GM23338 (cell line): ENCODE data around the gene AFAP1L2. TPM values are rescaled to one million over a fixed set of nuclear protein-coding genes. Genes with fewer than 3 reads are reported as not detected.

ENCODE experiments used
- ATAC-seq: fragments of 200-7000 bp; cut with Tn5 transposase; 3 replicates; pipeline ENCODE4 v1.9.1; 2020
- DNase-seq: peaks from one replicate; pipeline ENCODE4 v3.0.0-alpha.2; 2015; ENCODE audit warnings: low spot score
- H2AFZ ChIP-seq: fragments of 200-600 bp; sonication (generic); 2 replicates; pipeline ENCODE4 v1.8.0; 2016; ENCODE audit warnings: antibody characterized with exemption, mild to moderate bottlenecking, moderate library complexity
- H3F3A ChIP-seq: fragments of 200-600 bp; sonication (generic); replicated peaks from 2 replicates; pipeline ENCODE4 v1.8.0; 2017; ENCODE audit warnings: antibody characterized with exemption, mixed run types, low read depth
- H3K27ac ChIP-seq: fragments of 200-600 bp; sonication (generic); 2 replicates; pipeline ENCODE4 v1.6.1; 2016; ENCODE audit warnings: low read depth
- H3K27me3 ChIP-seq: fragments of 200-600 bp; sonication (generic); 2 replicates; pipeline ENCODE4 v1.8.0; 2016; ENCODE audit warnings: mild to moderate bottlenecking, mixed run types, moderate library complexity; ENCODE audit not compliant: insufficient read depth
- H3K36me3 ChIP-seq: fragments of 200-600 bp; sonication (generic); 2 replicates; pipeline ENCODE4 v1.8.0; 2016; ENCODE audit warnings: mild to moderate bottlenecking; ENCODE audit not compliant: insufficient read depth
- H3K4me1 ChIP-seq: fragments of 200-600 bp; sonication (generic); 2 replicates; pipeline ENCODE4 v1.8.0; 2016; ENCODE audit warnings: mild to moderate bottlenecking, moderate library complexity; ENCODE audit not compliant: insufficient read depth
- H3K4me2 ChIP-seq: fragments of 200-600 bp; sonication (generic); 2 replicates; pipeline ENCODE4 v1.7.1; 2017; ENCODE audit warnings: mixed run types
- H3K4me3 ChIP-seq: fragments of 200-600 bp; sonication (generic); 2 replicates; pipeline ENCODE4 v1.6.1; 2016; ENCODE audit warnings: mixed run types
- H3K79me2 ChIP-seq: fragments of 200-600 bp; sonication (generic); replicated peaks from 2 replicates; pipeline ENCODE4 v1.8.0; 2017; ENCODE audit warnings: mild to moderate bottlenecking; ENCODE audit not compliant: insufficient read depth
- H3K9me2 ChIP-seq: fragments of 200-600 bp; sonication (generic); 2 replicates; pipeline ENCODE4 v1.8.0; 2017; ENCODE audit not compliant: insufficient read depth
- H4K20me1 ChIP-seq: fragments of 200-600 bp; sonication (generic); replicated peaks from 2 replicates; pipeline ENCODE4 v1.8.0; 2017; ENCODE audit warnings: mild to moderate bottlenecking; ENCODE audit not compliant: insufficient read depth
- H3K27ac Mint-ChIP-seq: 2 replicates; pipeline ENCODE4 v1.8.0; 2020; ENCODE audit warnings: inconsistent platforms, mild to moderate bottlenecking, moderate library complexity, mixed read lengths
- H3K27me3 Mint-ChIP-seq: 3 replicates; pipeline ENCODE4 v1.8.0; 2022; ENCODE audit warnings: low read depth, mild to moderate bottlenecking, moderate library complexity, mixed read lengths, inconsistent platforms; ENCODE audit not compliant: insufficient read depth, poor library complexity
- H3K36me3 Mint-ChIP-seq: 3 replicates; pipeline ENCODE4 v1.8.0; 2021; ENCODE audit warnings: low read depth, mild to moderate bottlenecking, inconsistent platforms, moderate library complexity, mixed read lengths
- H3K4me1 Mint-ChIP-seq: 3 replicates; pipeline ENCODE4 v1.8.0; 2020; ENCODE audit warnings: mild to moderate bottlenecking, inconsistent platforms, mixed read lengths
- H3K4me3 Mint-ChIP-seq: 3 replicates; pipeline ENCODE4 v1.8.0; 2021; ENCODE audit warnings: moderate library complexity, mild to moderate bottlenecking, inconsistent platforms, mixed read lengths
- H3K9me3 Mint-ChIP-seq: 3 replicates; pipeline ENCODE4 v1.8.0; 2020; ENCODE audit warnings: moderate library complexity, mild to moderate bottlenecking, inconsistent platforms, mixed read lengths
- CREB1 ChIP-seq: fragments of 250-450 bp; sonication (Bioruptor Pico); IDR thresholded peaks from 2 replicates; pipeline ENCODE4 v1.5.0; 2020; ENCODE audit warnings: low read depth, mild to moderate bottlenecking, moderate library complexity
- CTCF ChIP-seq, 2 experiments: fragments of 200-600 bp in 1 of 2; sonication (generic) in 1 of 2; conservative IDR thresholded peaks; 2 replicates each; pipeline versions ENCODE4 v1.5.1 to v1.6.1; 2016 to 2017; ENCODE audit warnings: antibody characterized with exemption in 2 of 2, low read depth in 2 of 2, mild to moderate bottlenecking in 2 of 2, moderate library complexity in 1 of 2
- EZH2 ChIP-seq: fragments of 200-600 bp; sonication (generic); IDR thresholded peaks from one replicate; pipeline ENCODE4 v1.8.0; 2017; ENCODE audit warnings: antibody characterized with exemption, mild to moderate bottlenecking, low read depth; ENCODE audit not compliant: unreplicated experiment
- EZH2phosphoT487 ChIP-seq: fragments of 200-600 bp; sonication (generic); IDR thresholded peaks from one replicate; pipeline ENCODE4 v1.8.1; 2018; ENCODE audit warnings: antibody characterized with exemption; ENCODE audit not compliant: unreplicated experiment
- JUNB ChIP-seq: IDR thresholded peaks from one replicate; pipeline ENCODE4 v1.6.1; 2016; ENCODE audit warnings: antibody characterized with exemption; ENCODE audit not compliant: unreplicated experiment
- NANOG ChIP-seq: IDR thresholded peaks from 2 replicates; pipeline ENCODE4 v1.6.1; 2016; ENCODE audit warnings: antibody characterized with exemption, borderline replicate concordance
- POLR2AphosphoS5 ChIP-seq: IDR thresholded peaks from 2 replicates; pipeline ENCODE4 v1.6.1; 2016; ENCODE audit warnings: antibody characterized with exemption, low read depth
- STAT1 ChIP-seq: IDR thresholded peaks from one replicate; pipeline ENCODE4 v1.6.1; 2016; ENCODE audit warnings: antibody characterized with exemption; ENCODE audit not compliant: unreplicated experiment
- ZNF114 ChIP-seq: fragments of 250-450 bp; sonication (Bioruptor Pico); IDR thresholded peaks from 2 replicates; pipeline ENCODE4 v1.5.0; 2020; ENCODE audit warnings: mild to moderate bottlenecking, moderate library complexity
- ZNF331 ChIP-seq: fragments of 250-450 bp; sonication (Bioruptor Pico); IDR thresholded peaks from 2 replicates; pipeline ENCODE4 v1.5.0; 2020; ENCODE audit warnings: low read depth, mild to moderate bottlenecking, moderate library complexity
- polyA plus RNA-seq: library from polyadenylated mRNA; unstranded; fragments of >200 nt; fragmentation: Nextera tagmentation; extraction: Ambion mirVana; gene quantifications from 2 replicates; pipeline ENCODE4 v1.2.1, GENCODE V29; 2016
- total RNA-seq: library from RNA; depleted of rRNA; stranded (reverse); fragments of >200 nt; shearing (Covaris generic); gene quantifications from 2 replicates; pipeline ENCODE4 v1.2.3, GENCODE V29; 2014
- TF ChIP-seq, protein P1 (sequence below): IDR thresholded peaks from 2 replicates; pipeline ENCODE4 v1.6.1; 2016; ENCODE audit warnings: antibody characterized with exemption
- TF ChIP-seq, protein P2 (sequence below): fragments of 250-450 bp; sonication (Bioruptor Pico); IDR thresholded peaks from 2 replicates; pipeline ENCODE4 v1.5.0; 2020; ENCODE audit warnings: mild to moderate bottlenecking, moderate library complexity

The AFAP1L2 gene
- total and polyA plus RNA-seq, 2 experiments from 2014 or later: 2.3 to 6.5 TPM

GRCh38 chr10:114289096-114289436 is 115.2 kb downstream of the AFAP1L2 start:
- DNase-seq (no peak), ATAC-seq (no peak)
- H3K9me2 ChIP-seq: no peaks in the 10 kb centered on the region
- H3K27ac ChIP-seq: no peak overlapping the region
- Mint-ChIP-seq H3K27me3 (peaks cover 4% of the 10 kb centered on the region), H3K4me1 (no peaks in the 10 kb centered on the region), H3K27ac (no peak overlapping the region), H3K9me3 (no peaks in the 10 kb centered on the region), H3K36me3 (no peaks in the 10 kb centered on the region), H3K4me3 (no peak overlapping the region)
- no peak overlapping the region for H2AFZ ChIP-seq
- no peak overlapping the region for H3K4me3 ChIP-seq
- no peaks in the 10 kb centered on the region for H3K4me1 ChIP-seq
- no peaks in the 10 kb centered on the region for H3K27me3 ChIP-seq
- no peaks in the 10 kb centered on the region for H3K36me3 ChIP-seq
- H3F3A ChIP-seq: no peaks in the 10 kb centered on the region
- H3K4me2 ChIP-seq: no peak overlapping the region
- TF ChIP-seq ZNF331 (CRISPR knock-in tag) (no peak), POLR2AphosphoS5 (no peak), EZH2phosphoT487 (no peak)
- TF ChIP-seq, protein P1, sequence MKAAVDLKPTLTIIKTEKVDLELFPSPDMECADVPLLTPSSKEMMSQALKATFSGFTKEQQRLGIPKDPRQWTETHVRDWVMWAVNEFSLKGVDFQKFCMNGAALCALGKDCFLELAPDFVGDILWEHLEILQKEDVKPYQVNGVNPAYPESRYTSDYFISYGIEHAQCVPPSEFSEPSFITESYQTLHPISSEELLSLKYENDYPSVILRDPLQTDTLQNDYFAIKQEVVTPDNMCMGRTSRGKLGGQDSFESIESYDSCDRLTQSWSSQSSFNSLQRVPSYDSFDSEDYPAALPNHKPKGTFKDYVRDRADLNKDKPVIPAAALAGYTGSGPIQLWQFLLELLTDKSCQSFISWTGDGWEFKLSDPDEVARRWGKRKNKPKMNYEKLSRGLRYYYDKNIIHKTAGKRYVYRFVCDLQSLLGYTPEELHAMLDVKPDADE: no peak
- H3K79me2 ChIP-seq: no peaks in the 10 kb centered on the region
- H4K20me1 ChIP-seq: no peaks in the 10 kb centered on the region

DNA sequence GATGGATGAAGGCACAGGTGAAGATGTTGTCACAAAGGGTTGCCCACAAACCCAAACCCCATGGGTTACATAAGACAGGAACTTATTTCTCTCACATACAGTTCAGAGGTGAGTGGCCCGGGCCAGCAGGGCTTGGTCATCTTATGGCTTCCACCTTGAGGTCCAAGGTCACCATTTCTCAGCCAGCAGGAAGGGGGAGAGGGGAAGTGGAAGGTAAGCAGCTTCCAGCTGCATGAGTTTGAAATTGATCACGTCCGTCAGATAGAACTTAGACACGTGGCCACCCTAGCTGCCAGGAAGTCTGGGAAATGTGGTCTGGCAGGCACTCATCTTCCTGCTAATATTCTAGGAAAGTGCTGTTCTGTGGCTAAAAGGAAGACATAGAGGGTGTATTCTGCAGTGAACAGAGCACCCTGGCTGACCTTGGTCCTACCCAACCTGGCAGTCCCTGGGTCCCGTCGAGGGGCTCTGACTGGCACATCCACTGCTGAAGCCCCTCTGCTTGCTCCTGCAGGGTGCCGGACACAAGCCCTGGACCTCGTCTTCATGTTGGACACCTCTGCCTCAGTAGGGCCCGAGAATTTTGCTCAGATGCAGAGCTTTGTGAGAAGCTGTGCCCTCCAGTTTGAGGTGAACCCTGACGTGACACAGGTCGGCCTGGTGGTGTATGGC is 115.7 kb downstream of the AFAP1L2 start:
- no peaks in the 10 kb centered on the region for H3K9me3 Mint-ChIP-seq
- Histone ChIP-seq H3K79me2 (no peaks in the 10 kb centered on the region), H3K27me3 (no peaks in the 10 kb centered on the region), H4K20me1 (no peaks in the 10 kb centered on the region), H3K4me2 (no peak overlapping the region), H3K36me3 (no peaks in the 10 kb centered on the region), H3K9me2 (no peaks in the 10 kb centered on the region), H3K4me3 (no peak overlapping the region), H3F3A (no peaks in the 10 kb centered on the region), H3K4me1 (no peaks in the 10 kb centered on the region), H2AFZ (no peak overlapping the region), H3K27ac (no peak overlapping the region)
- H3K4me1 Mint-ChIP-seq: no peaks in the 10 kb centered on the region
- peaks cover 4% of the 10 kb centered on the region for H3K27me3 Mint-ChIP-seq
- no peak overlapping the region for H3K27ac Mint-ChIP-seq
- ATAC-seq: no peak
- no peak overlapping the region for H3K4me3 Mint-ChIP-seq
- no peaks in the 10 kb centered on the region for H3K36me3 Mint-ChIP-seq
- DNase-seq: no peak
- TF ChIP-seq CREB1 (no peak), JUNB (no peak), CTCF (conservative IDR thresholded peaks at IDR 0.05; ENCODE audit: low read depth in 2 of 2) (no peak), EZH2 (no peak), NANOG (no peak), STAT1 (no peak), ZNF114 (CRISPR knock-in tag) (no peak)
- TF ChIP-seq, protein P2, sequence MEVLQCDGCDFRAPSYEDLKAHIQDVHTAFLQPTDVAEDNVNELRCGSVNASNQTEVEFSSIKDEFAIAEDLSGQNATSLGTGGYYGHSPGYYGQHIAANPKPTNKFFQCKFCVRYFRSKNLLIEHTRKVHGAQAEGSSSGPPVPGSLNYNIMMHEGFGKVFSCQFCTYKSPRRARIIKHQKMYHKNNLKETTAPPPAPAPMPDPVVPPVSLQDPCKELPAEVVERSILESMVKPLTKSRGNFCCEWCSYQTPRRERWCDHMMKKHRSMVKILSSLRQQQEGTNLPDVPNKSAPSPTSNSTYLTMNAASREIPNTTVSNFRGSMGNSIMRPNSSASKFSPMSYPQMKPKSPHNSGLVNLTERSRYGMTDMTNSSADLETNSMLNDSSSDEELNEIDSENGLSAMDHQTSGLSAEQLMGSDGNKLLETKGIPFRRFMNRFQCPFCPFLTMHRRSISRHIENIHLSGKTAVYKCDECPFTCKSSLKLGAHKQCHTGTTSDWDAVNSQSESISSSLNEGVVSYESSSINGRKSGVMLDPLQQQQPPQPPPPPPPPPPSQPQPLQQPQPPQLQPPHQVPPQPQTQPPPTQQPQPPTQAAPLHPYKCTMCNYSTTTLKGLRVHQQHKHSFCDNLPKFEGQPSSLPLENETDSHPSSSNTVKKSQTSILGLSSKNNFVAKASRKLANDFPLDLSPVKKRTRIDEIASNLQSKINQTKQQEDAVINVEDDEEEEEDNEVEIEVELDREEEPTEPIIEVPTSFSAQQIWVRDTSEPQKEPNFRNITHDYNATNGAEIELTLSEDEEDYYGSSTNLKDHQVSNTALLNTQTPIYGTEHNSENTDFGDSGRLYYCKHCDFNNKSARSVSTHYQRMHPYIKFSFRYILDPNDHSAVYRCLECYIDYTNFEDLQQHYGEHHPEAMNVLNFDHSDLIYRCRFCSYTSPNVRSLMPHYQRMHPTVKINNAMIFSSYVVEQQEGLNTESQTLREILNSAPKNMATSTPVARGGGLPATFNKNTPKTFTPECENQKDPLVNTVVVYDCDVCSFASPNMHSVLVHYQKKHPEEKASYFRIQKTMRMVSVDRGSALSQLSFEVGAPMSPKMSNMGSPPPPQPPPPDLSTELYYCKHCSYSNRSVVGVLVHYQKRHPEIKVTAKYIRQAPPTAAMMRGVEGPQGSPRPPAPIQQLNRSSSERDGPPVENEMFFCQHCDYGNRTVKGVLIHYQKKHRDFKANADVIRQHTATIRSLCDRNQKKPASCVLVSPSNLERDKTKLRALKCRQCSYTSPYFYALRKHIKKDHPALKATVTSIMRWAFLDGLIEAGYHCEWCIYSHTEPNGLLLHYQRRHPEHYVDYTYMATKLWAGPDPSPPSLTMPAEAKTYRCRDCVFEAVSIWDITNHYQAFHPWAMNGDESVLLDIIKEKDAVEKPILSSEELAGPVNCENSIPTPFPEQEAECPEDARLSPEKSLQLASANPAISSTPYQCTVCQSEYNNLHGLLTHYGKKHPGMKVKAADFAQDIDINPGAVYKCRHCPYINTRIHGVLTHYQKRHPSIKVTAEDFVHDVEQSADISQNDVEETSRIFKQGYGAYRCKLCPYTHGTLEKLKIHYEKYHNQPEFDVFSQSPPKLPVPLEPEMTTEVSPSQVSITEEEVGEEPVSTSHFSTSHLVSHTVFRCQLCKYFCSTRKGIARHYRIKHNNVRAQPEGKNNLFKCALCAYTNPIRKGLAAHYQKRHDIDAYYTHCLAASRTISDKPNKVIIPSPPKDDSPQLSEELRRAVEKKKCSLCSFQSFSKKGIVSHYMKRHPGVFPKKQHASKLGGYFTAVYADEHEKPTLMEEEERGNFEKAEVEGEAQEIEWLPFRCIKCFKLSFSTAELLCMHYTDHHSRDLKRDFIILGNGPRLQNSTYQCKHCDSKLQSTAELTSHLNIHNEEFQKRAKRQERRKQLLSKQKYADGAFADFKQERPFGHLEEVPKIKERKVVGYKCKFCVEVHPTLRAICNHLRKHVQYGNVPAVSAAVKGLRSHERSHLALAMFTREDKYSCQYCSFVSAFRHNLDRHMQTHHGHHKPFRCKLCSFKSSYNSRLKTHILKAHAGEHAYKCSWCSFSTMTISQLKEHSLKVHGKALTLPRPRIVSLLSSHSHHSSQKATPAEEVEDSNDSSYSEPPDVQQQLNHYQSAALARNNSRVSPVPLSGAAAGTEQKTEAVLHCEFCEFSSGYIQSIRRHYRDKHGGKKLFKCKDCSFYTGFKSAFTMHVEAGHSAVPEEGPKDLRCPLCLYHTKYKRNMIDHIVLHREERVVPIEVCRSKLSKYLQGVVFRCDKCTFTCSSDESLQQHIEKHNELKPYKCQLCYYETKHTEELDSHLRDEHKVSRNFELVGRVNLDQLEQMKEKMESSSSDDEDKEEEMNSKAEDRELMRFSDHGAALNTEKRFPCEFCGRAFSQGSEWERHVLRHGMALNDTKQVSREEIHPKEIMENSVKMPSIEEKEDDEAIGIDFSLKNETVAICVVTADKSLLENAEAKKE (CRISPR knock-in tag): no peak
- TF ChIP-seq, protein P1: no peak
